Subcutaneous abdominal adipose tissue (tissue), 5 donors: ENCODE data around the gene PKD1.

Experiments used
- H3K27ac ChIP-seq: one replicate; pipeline ENCODE4 v1.7.0; 2013; ENCODE audit warnings: low read depth, mild to moderate bottlenecking, inconsistent platforms, low read length, moderate library complexity
- H3K27me3 ChIP-seq, 5 donors: one replicate each; pipeline ENCODE4 v1.7.0; 2013; ENCODE audit warnings: low read length in 5 of 5, inconsistent platforms in 1 of 5; ENCODE audit not compliant: control insufficient read depth in 5 of 5, insufficient read depth in 4 of 5
- H3K36me3 ChIP-seq, 5 donors: one replicate each; pipeline ENCODE4 v1.7.0; 2013; ENCODE audit warnings: low read length in 5 of 5; ENCODE audit not compliant: control insufficient read depth in 5 of 5, insufficient read depth in 5 of 5
- H3K4me1 ChIP-seq, 5 donors: one replicate each; pipeline ENCODE4 v1.7.0; 2013; ENCODE audit warnings: low read length in 5 of 5, mild to moderate bottlenecking in 3 of 5, moderate library complexity in 1 of 5; ENCODE audit not compliant: control insufficient read depth in 5 of 5, insufficient read depth in 5 of 5
- H3K4me3 ChIP-seq, 5 donors: one replicate each; pipeline ENCODE4 v1.7.0; 2013; ENCODE audit warnings: low read length in 5 of 5, low read depth in 1 of 5
- H3K9ac ChIP-seq, 5 donors: one replicate each; pipeline ENCODE4 v1.7.0; 2013; ENCODE audit warnings: low read length in 5 of 5, mild to moderate bottlenecking in 4 of 5, moderate library complexity in 3 of 5
- H3K9me3 ChIP-seq, 5 donors: one replicate each; pipeline ENCODE4 v1.7.0; 2013; ENCODE audit warnings: low read length in 5 of 5; ENCODE audit not compliant: control insufficient read depth in 5 of 5
- donor health status: healthy.
- donor health status: healthy.
- donor health status: healthy.
- donor health status: healthy.
- donor health status: healthy.

PKD1 gene

GRCh38 chr16:2178321-2179106 lies 42.8 kb upstream of the PKD1 start:
- peaks cover 0 to 6% (median 0%) of the 10 kb centered on the region in 5 donors for H3K9me3 ChIP-seq
- H3K36me3 ChIP-seq = peaks cover 0 to 43% (median 39%) of the 10 kb centered on the region in 5 donors
- peaks cover 0 to 3% (median 0%) of the 10 kb centered on the region in 5 donors for H3K27me3 ChIP-seq
- H3K27ac ChIP-seq = no peak overlapping the region
- H3K4me3 ChIP-seq = no peak overlapping the region
- no peaks in the 10 kb centered on the region for H3K4me1 ChIP-seq
- H3K9ac ChIP-seq = no peak overlapping the region

GRCh38 chr16:2177561-2177960 lies 41.9 kb upstream of the PKD1 start:
- no peak overlapping the region for H3K4me3 ChIP-seq
- H3K9ac ChIP-seq = no peak overlapping the region
- H3K27me3 ChIP-seq = peaks cover 0 to 3% (median 0%) of the 10 kb centered on the region in 5 donors
- H3K4me1 ChIP-seq = no peaks in the 10 kb centered on the region
- H3K36me3 ChIP-seq = peaks cover 0 to 52% (median 46%) of the 10 kb centered on the region in 5 donors
- H3K9me3 ChIP-seq = peaks cover 0 to 6% (median 0%) of the 10 kb centered on the region in 5 donors
- no peak overlapping the region for H3K27ac ChIP-seq

- Histone ChIP-seq H3K36me3 (peaks cover 0 to 55% (median 48%) of the 10 kb centered on the region in 5 donors), H3K9ac (no peak overlapping the region), H3K27ac (no peak overlapping the region), H3K9me3 (peaks cover 0 to 4% (median 0%) of the 10 kb centered on the region in 5 donors), H3K27me3 (peaks cover 0 to 3% (median 0%) of the 10 kb centered on the region in 5 donors), H3K4me1 (no peaks in the 10 kb centered on the region), H3K4me3 (no peak overlapping the region)
These were observed 41.4 kb upstream of the PKD1 start for GRCh38 chr16:2177101-2177500.

- Histone ChIP-seq H3K9me3 (no peaks in the 10 kb centered on the region), H3K9ac (no peak overlapping the region), H3K27ac (no peak overlapping the region), H3K4me1 (peaks cover 0 to 7% (median 0%) of the 10 kb centered on the region in 5 donors), H3K36me3 (peaks cover 0 to 66% (median 58%) of the 10 kb centered on the region in 5 donors), H3K4me3 (no peak overlapping the region), H3K27me3 (peaks cover 0 to under 1% (median 0%) of the 10 kb centered on the region in 5 donors)
These were observed 40.3 kb upstream of the PKD1 start for GRCh38 chr16:2176047-2176446.

GRCh38 chr16:2175454-2175853 lies 39.8 kb upstream of the PKD1 start:
- Histone ChIP-seq H3K4me3 (no peak overlapping the region), H3K9ac (no peak overlapping the region), H3K36me3 (peaks cover 0 to 70% (median 60%) of the 10 kb centered on the region in 5 donors), H3K27me3 (no peaks in the 10 kb centered on the region), H3K9me3 (no peaks in the 10 kb centered on the region), H3K27ac (no peak overlapping the region), H3K4me1 (peaks cover 0 to 7% (median 0%) of the 10 kb centered on the region in 5 donors)

GRCh38 chr16:2174396-2175131 lies 38.9 kb upstream of the PKD1 start:
- Histone ChIP-seq H3K4me3 (no peak overlapping the region), H3K4me1 (peaks cover 0 to 12% (median 2%) of the 10 kb centered on the region in 5 donors), H3K27ac (no peak overlapping the region), H3K36me3 (peaks cover 0 to 71% (median 60%) of the 10 kb centered on the region in 5 donors), H3K9me3 (no peaks in the 10 kb centered on the region), H3K27me3 (no peaks in the 10 kb centered on the region), H3K9ac (no peak overlapping the region)

- Histone ChIP-seq H3K27me3 (no peaks in the 10 kb centered on the region), H3K36me3 (peaks cover 0 to 75% (median 60%) of the 10 kb centered on the region in 5 donors), H3K27ac (no peak overlapping the region), H3K4me1 (peaks cover 0 to 18% (median 8%) of the 10 kb centered on the region in 5 donors), H3K9ac (no peak overlapping the region), H3K9me3 (no peaks in the 10 kb centered on the region), H3K4me3 (no peak overlapping the region)
These were observed 38.2 kb upstream of the PKD1 start for GRCh38 chr16:2173916-2174315.

GRCh38 chr16:2173366-2173765 lies 37.7 kb upstream of the PKD1 start:
- peaks cover 0 to 20% (median 10%) of the 10 kb centered on the region in 5 donors for H3K4me1 ChIP-seq
- no peak overlapping the region for H3K9ac ChIP-seq
- H3K9me3 ChIP-seq = no peaks in the 10 kb centered on the region
- no peak overlapping the region for H3K27ac ChIP-seq
- no peak overlapping the region for H3K4me3 ChIP-seq
- peaks cover 0 to 80% (median 62%) of the 10 kb centered on the region in 5 donors for H3K36me3 ChIP-seq
- no peaks in the 10 kb centered on the region for H3K27me3 ChIP-seq

- Histone ChIP-seq H3K36me3 (peaks cover 0 to 85% (median 67%) of the 10 kb centered on the region in 5 donors), H3K27me3 (no peaks in the 10 kb centered on the region), H3K4me3 (no peak overlapping the region), H3K27ac (no peak overlapping the region), H3K9me3 (no peaks in the 10 kb centered on the region), H3K9ac (no peak overlapping the region), H3K4me1 (peaks cover 0 to 20% (median 10%) of the 10 kb centered on the region in 5 donors)
These were observed 37.1 kb upstream of the PKD1 start for GRCh38 chr16:2172688-2173335.
